Measurements from ENCODE around the gene TBC1D16.

DNA sequence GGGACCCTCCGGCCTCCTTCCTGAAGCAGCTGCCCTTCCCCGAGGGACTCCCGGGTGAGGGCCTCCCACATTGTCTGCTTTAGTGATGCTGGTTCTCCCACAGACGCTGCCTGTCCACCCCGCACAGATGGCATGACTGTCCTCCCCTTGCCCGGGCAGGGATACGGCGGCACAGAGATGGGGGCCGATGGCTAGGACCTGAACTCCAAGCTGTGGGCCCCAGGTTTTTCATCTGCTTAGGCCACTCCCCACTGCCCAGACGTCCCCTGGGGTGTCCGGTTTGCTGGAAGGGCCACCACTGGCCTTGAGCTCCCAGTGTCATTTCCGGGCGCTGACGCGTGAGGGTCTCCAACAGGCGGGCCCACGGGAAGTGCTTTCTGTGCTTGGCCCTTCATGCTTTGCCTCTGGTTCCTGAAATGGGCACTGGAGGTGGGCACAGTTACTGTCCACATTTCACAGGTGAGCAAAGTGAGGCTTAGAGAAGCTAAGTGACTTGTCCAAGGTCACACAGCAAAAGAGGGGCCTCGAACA lies 109.0 kb downstream of the TBC1D16 start:
- TF ChIP-seq, protein P1, sequence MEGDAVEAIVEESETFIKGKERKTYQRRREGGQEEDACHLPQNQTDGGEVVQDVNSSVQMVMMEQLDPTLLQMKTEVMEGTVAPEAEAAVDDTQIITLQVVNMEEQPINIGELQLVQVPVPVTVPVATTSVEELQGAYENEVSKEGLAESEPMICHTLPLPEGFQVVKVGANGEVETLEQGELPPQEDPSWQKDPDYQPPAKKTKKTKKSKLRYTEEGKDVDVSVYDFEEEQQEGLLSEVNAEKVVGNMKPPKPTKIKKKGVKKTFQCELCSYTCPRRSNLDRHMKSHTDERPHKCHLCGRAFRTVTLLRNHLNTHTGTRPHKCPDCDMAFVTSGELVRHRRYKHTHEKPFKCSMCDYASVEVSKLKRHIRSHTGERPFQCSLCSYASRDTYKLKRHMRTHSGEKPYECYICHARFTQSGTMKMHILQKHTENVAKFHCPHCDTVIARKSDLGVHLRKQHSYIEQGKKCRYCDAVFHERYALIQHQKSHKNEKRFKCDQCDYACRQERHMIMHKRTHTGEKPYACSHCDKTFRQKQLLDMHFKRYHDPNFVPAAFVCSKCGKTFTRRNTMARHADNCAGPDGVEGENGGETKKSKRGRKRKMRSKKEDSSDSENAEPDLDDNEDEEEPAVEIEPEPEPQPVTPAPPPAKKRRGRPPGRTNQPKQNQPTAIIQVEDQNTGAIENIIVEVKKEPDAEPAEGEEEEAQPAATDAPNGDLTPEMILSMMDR (IDR thresholded peaks at IDR 0.05) = no peak
- no peak for TF ChIP-seq POLR2AphosphoS5 (IDR thresholded peaks at IDR 0.05)

Measured in breast epithelium (tissue), 3 donors.